HepG2 (cell line): ENCODE results near the gene CSTB. TPM values are rescaled to one million over a fixed set of nuclear protein-coding genes. Genes with fewer than 3 reads are reported as not detected.

Source experiments
- ATAC-seq: fragments of 200-7000 bp; cut with Tn5 transposase; 3 replicates; pipeline ENCODE4 v1.9.1; 2020; ENCODE audit warnings: mild to moderate bottlenecking, moderate library complexity
- BruUV-seq: library from RNA; stranded (reverse); fragments of 400-500 nt; replicated peaks from 2 replicates; lab custom pipeline; 2021; lab: Mats Ljungman, UMichigan
- CTCF ChIA-PET: fragments of 300-600 bp; formaldehyde crosslinking; extraction: SDS; loops from one replicate; lab custom pipeline; 2021; ENCODE audit warnings: low total read pairs, inconsistent platforms, low intra/inter-chr PET ratio; lab: Yijun Ruan, JAX
- POLR2A ChIA-PET: fragments of 350-600 bp; sonication (Branson Sonifier 250); formaldehyde crosslinking; loops from one replicate; lab custom pipeline; 2020; ENCODE audit warnings: antibody characterized with exemption, inconsistent platforms; lab: Yijun Ruan, JAX
- DNase-seq: peaks from one replicate; pipeline ENCODE4 v3.0.0-alpha.2; 2015; ENCODE audit warnings: low spot score
- FAIRE-seq: peaks from 3 replicates; lab custom pipeline; 2011; peaks lifted over from hg19 to GRCh38; lab: Jason Lieb, UNC
- H2AFZ ChIP-seq: one replicate; pipeline ENCODE4 v1.6.1; 2011; ENCODE audit warnings: low read length, inconsistent platforms
- H3K27ac ChIP-seq: fragments of 300-600 bp; 3 replicates; pipeline ENCODE4 v1.8.0; 2011; ENCODE audit warnings: mixed run types, mild to moderate bottlenecking, mixed read lengths, low read length, inconsistent platforms; ENCODE audit not compliant: insufficient read depth; ENCODE audit errors: extremely low read length
- H3K27me3 ChIP-seq, 2 experiments: fragments of 200-600 bp in 1 of 2; 2 replicates in 1 of 2; 3 replicates in 1 of 2; pipeline versions ENCODE4 v1.6.0 to v1.8.0; 2011; ENCODE audit warnings: low read length in 2 of 2, mild to moderate bottlenecking in 2 of 2, moderate library complexity in 2 of 2, inconsistent platforms in 1 of 2; ENCODE audit not compliant: insufficient read depth in 2 of 2, control insufficient read depth in 1 of 2
- H3K36me3 ChIP-seq, 2 experiments: fragments of 200-600 bp in 1 of 2; replicated peaks in 1 of 2; 2 replicates in 1 of 2; 3 replicates in 1 of 2; pipeline versions ENCODE4 v1.5.1 to v1.8.0; 2011; ENCODE audit warnings: low read length in 2 of 2, inconsistent platforms in 1 of 2; ENCODE audit not compliant: insufficient read depth in 2 of 2, control insufficient read depth in 1 of 2
- H3K4me1 ChIP-seq: 2 replicates; pipeline ENCODE4 v1.5.1; 2012; ENCODE audit warnings: low read length, inconsistent platforms; ENCODE audit not compliant: insufficient read depth
- H3K4me2 ChIP-seq: 2 replicates; pipeline ENCODE4 v1.6.0; 2011; ENCODE audit warnings: low read depth, low read length, inconsistent platforms
- H3K4me3 ChIP-seq, 3 experiments: fragments of 200-600 bp in 1 of 3; sonication (generic), shearing (Covaris generic) in 1 of 3; replicated peaks in 1 of 3; 2 replicates each; pipeline ENCODE4 v1.5.1; 2011 to 2016; ENCODE audit warnings: low read length in 3 of 3, inconsistent platforms in 2 of 3, low read depth in 2 of 3, mild to moderate bottlenecking in 2 of 3, control low read depth in 1 of 3, mixed read lengths in 1 of 3; ENCODE audit not compliant: insufficient read depth in 1 of 3
- H3K79me2 ChIP-seq: one replicate; pipeline ENCODE4 v1.6.1; 2011; ENCODE audit warnings: low read length, inconsistent platforms; ENCODE audit not compliant: insufficient read depth
- H3K9ac ChIP-seq: 2 replicates; pipeline ENCODE4 v1.6.0; 2011; ENCODE audit warnings: mild to moderate bottlenecking, low read depth, low read length, inconsistent platforms; ENCODE audit not compliant: insufficient read depth
- H3K9me3 ChIP-seq: 2 replicates; pipeline ENCODE4 v1.5.1; 2012; ENCODE audit warnings: mild to moderate bottlenecking, low read length
- H4K20me1 ChIP-seq: 2 replicates; pipeline ENCODE4 v1.6.0; 2011; ENCODE audit warnings: inconsistent platforms, mild to moderate bottlenecking, low read length, moderate library complexity; ENCODE audit not compliant: insufficient read depth
- AGO2 ChIP-seq: fragments of 200-400 bp; formaldehyde crosslinking; optimal IDR thresholded peaks from 2 replicates; pipeline ENCODE3; 2017; ENCODE audit warnings: mild to moderate bottlenecking, low read depth, low read length, moderate library complexity
- RBM22 ChIP-seq: fragments of 200-400 bp; formaldehyde crosslinking; optimal IDR thresholded peaks from 2 replicates; pipeline ENCODE3; 2017; ENCODE audit warnings: mild to moderate bottlenecking, low read length, moderate library complexity
- STAG1 ChIP-seq: sonication (generic); formaldehyde crosslinking; IDR thresholded peaks from 2 replicates; pipeline ENCODE4 v1.4.0; 2020; ENCODE audit warnings: missing genetic modification reagents
- ZBTB20 ChIP-seq: sonication (generic); formaldehyde crosslinking; IDR thresholded peaks from 2 replicates; pipeline ENCODE4 v1.8.1; 2023; ENCODE audit warnings: missing genetic modification reagents, low read depth, mild to moderate bottlenecking, borderline replicate concordance
- ZFP36 ChIP-seq: fragments of 150-350 bp; IDR thresholded peaks from 2 replicates; pipeline ENCODE4 v1.6.1; 2018; ENCODE audit warnings: borderline replicate concordance, low read length, low read depth; ENCODE audit not compliant: partially characterized antibody
- ZNF230 ChIP-seq: sonication (generic); formaldehyde crosslinking; IDR thresholded peaks from 2 replicates; pipeline ENCODE4 v1.4.0; 2020; ENCODE audit warnings: mild to moderate bottlenecking, missing genetic modification reagents
- ZNF615 ChIP-seq: sonication (generic); formaldehyde crosslinking; IDR thresholded peaks from 2 replicates; pipeline ENCODE4 v1.5.0; 2020; ENCODE audit warnings: mild to moderate bottlenecking, missing genetic modification reagents, borderline replicate concordance
- ZNF772 ChIP-seq: sonication (generic); formaldehyde crosslinking; IDR thresholded peaks from 2 replicates; pipeline ENCODE4 v1.5.0; 2020; ENCODE audit warnings: mild to moderate bottlenecking, missing genetic modification reagents
- ZNF782 ChIP-seq: sonication (generic); formaldehyde crosslinking; IDR thresholded peaks from 2 replicates; pipeline ENCODE4 v1.4.0; 2020; ENCODE audit warnings: missing genetic modification reagents, mild to moderate bottlenecking, borderline replicate concordance
- WGBS: methylation state at CpG from one replicate; pipeline ENCODE4 v1.1.6; 2017; ENCODE audit warnings: low lambda C conversion rate; 5-methylcytosine and 5-hydroxymethylcytosine counted together
- in situ Hi-C: cut with HindIII; loops from 2 replicates; pipeline ENCODE4 v1.10.0; 2017; ENCODE audit warnings: low pct_unique_long_range_greater_than_20kb; ENCODE audit not compliant: extremely low pct_ligation_motif_present
- intact Hi-C: fragments of 100-400 bp; cut with micrococcal nuclease; formaldehyde crosslinking; loops from one replicate; pipeline ENCODE4 v1.10.0; 2022; ENCODE audit not compliant: unreplicated experiment
- polyA plus RNA-seq, 8 experiments: library from polyadenylated mRNA; depleted of rRNA in 3 of 8; stranded (reverse) in 7 of 8; unstranded in 1 of 8; fragments of >200 nt; fragmentation: Illumina TruSeq in 4 of 8; extraction: Trizol in 4 of 8; gene quantifications; 2 replicates each; pipeline versions ENCODE4 v1.2.1 to v1.2.3, GENCODE V29; 2011 to 2016; ENCODE audit warnings: low read depth in 4 of 8, missing spikeins in 1 of 8, mixed read lengths in 1 of 8; ENCODE audit not compliant: insufficient read depth in 1 of 8
- total RNA-seq, 5 experiments: library from RNA; depleted of rRNA; stranded (reverse); fragments of >200 nt; fragmentation: Illumina TruSeq; extraction: Trizol; gene quantifications; 2 replicates each; pipeline ENCODE4 v1.2.3, GENCODE V29; 2016; ENCODE audit warnings: low read depth in 1 of 5
- TF ChIP-seq, protein P1 (sequence below): sonication (generic); formaldehyde crosslinking; IDR thresholded peaks from 2 replicates; pipeline ENCODE4 v1.4.0; 2020; ENCODE audit warnings: missing genetic modification reagents
- TF ChIP-seq, protein P2 (sequence below): sonication (generic); formaldehyde crosslinking; IDR thresholded peaks from 2 replicates; pipeline ENCODE4 v1.5.0; 2020; ENCODE audit warnings: mild to moderate bottlenecking, missing genetic modification reagents, moderate library complexity
- TF ChIP-seq, protein P3 (sequence below): sonication (generic); formaldehyde crosslinking; IDR thresholded peaks from 2 replicates; pipeline ENCODE4 v1.9.0; 2021; ENCODE audit warnings: missing genetic modification reagents, borderline replicate concordance

Gene CSTB
- total and polyA plus RNA-seq, 2 of the 13 experiments (the other 11 are each of a cell fraction or from before 2014, with no cell fraction given) = 11.7 to 94.1 TPM

DNA sequence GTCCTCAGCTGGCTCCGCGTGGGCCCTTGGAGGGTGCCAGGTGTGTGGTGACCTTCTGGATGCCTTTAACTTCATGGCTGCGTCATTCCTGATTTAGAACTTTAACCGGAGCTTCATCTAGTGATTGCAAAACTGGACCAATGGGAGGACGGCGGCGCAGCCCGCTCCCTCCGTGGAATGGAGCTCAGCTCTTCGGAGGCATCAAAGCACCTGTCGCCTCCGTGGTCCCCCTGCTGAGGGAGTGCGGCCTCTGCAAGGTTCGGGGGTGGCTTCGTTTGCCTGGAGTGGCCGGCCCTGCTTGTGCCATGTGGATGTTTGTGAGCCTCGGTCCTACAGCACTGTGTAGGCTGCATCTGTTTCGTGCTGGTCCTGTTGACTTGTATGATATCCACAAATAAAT, 14.2 kb downstream of the CSTB start:
- ChIA-PET CTCF (no interaction called here), POLR2A (no interaction called here)
- Histone ChIP-seq H2AFZ (no peak overlapping the region), H3K4me2 (no peak overlapping the region), H3K36me3 (peaks cover 4 to 14% of the 10 kb centered on the region in 2 experiments; a peak in 4 of 5 replicates), H3K9me3 (no peaks in the 10 kb centered on the region), H3K27ac (no peak overlapping the region), H3K4me3 (no peak overlapping the region), H3K4me1 (peaks cover 5% of the 10 kb centered on the region), H3K27me3 (no peaks in the 10 kb centered on the region), H4K20me1 (no peaks in the 10 kb centered on the region), H3K9ac (no peak overlapping the region), H3K79me2 (no peaks in the 10 kb centered on the region)
- no TSS peak for BruUV-seq
- no peak for FAIRE-seq
- ATAC-seq = no peak
- peak; percentile 20 for TF ChIP-seq AGO2
- TF ChIP-seq ZFP36 = no peak
- TF ChIP-seq ZNF772 (CRISPR knock-in tag) = no peak
- TF ChIP-seq ZNF615 (CRISPR knock-in tag) = no peak
- TF ChIP-seq ZNF782 = no peak
- TF ChIP-seq RBM22 = peak; percentile 1
- TF ChIP-seq ZBTB20 = no peak
- WGBS = 99% methylated on average over 18 of the region's 18 CpGs
- intact Hi-C loops (no loop called here), in situ Hi-C loops (no loop called here)
- DNase-seq = no peak

DNA sequence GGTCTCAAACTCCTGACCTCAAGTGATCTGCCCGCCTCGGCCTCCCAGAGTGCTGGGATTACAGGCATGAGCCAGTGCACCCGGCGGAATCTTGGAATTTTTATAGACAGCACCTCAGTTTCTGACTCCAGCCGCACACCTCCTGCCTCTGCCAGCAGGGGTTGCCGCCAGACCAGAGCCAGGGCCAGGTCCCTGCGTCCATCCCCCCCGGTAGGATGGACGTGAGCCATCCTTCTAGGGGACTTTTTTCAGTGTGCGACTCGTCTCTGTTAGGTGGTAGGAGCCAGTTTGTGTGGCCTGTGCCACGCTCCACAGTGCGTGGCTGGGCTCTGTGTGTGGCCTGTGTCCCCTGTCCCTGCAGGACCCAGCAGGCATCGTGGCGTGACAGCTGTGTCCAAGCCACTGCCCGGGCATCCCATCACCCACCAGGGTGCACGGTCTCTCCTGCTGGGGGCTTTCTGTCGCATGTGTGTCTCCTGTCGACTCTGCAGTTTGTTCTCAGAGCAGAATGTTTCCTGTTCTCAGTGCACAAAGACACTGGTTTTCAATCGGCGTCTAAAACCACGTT, 15.6 kb downstream of the CSTB start:
- no peak overlapping the region for H3K9ac ChIP-seq
- no peak for DNase-seq
- H3K36me3 ChIP-seq = peaks cover 14 to 28% of the 10 kb centered on the region in 2 experiments; a peak in 4 of 5 replicates
- no peaks in the 10 kb centered on the region for H3K4me1 ChIP-seq
- no peaks in the 10 kb centered on the region for H3K79me2 ChIP-seq
- TF ChIP-seq STAG1 (CRISPR knock-in tag) (peak; percentile 24), ZNF230 (CRISPR knock-in tag) (no peak)
- TF ChIP-seq, protein P1, sequence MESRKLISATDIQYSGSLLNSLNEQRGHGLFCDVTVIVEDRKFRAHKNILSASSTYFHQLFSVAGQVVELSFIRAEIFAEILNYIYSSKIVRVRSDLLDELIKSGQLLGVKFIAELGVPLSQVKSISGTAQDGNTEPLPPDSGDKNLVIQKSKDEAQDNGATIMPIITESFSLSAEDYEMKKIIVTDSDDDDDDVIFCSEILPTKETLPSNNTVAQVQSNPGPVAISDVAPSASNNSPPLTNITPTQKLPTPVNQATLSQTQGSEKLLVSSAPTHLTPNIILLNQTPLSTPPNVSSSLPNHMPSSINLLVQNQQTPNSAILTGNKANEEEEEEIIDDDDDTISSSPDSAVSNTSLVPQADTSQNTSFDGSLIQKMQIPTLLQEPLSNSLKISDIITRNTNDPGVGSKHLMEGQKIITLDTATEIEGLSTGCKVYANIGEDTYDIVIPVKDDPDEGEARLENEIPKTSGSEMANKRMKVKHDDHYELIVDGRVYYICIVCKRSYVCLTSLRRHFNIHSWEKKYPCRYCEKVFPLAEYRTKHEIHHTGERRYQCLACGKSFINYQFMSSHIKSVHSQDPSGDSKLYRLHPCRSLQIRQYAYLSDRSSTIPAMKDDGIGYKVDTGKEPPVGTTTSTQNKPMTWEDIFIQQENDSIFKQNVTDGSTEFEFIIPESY = peak; percentile 27; the same call in 1 of the 2 replicates
- TF ChIP-seq, protein P2, sequence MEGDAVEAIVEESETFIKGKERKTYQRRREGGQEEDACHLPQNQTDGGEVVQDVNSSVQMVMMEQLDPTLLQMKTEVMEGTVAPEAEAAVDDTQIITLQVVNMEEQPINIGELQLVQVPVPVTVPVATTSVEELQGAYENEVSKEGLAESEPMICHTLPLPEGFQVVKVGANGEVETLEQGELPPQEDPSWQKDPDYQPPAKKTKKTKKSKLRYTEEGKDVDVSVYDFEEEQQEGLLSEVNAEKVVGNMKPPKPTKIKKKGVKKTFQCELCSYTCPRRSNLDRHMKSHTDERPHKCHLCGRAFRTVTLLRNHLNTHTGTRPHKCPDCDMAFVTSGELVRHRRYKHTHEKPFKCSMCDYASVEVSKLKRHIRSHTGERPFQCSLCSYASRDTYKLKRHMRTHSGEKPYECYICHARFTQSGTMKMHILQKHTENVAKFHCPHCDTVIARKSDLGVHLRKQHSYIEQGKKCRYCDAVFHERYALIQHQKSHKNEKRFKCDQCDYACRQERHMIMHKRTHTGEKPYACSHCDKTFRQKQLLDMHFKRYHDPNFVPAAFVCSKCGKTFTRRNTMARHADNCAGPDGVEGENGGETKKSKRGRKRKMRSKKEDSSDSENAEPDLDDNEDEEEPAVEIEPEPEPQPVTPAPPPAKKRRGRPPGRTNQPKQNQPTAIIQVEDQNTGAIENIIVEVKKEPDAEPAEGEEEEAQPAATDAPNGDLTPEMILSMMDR = peak; percentile 24; the same call in 1 of the 2 replicates
- TF ChIP-seq, protein P3, sequence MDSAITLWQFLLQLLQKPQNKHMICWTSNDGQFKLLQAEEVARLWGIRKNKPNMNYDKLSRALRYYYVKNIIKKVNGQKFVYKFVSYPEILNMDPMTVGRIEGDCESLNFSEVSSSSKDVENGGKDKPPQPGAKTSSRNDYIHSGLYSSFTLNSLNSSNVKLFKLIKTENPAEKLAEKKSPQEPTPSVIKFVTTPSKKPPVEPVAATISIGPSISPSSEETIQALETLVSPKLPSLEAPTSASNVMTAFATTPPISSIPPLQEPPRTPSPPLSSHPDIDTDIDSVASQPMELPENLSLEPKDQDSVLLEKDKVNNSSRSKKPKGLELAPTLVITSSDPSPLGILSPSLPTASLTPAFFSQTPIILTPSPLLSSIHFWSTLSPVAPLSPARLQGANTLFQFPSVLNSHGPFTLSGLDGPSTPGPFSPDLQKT (CRISPR knock-in tag) = no peak
- TF ChIP-seq, all 625 proteins: peak for 3
- CTCF ChIA-PET = no interaction called here
- H3K9me3 ChIP-seq = no peaks in the 10 kb centered on the region
- H3K4me3 ChIP-seq = no peak overlapping the region
- no peak overlapping the region for H3K4me2 ChIP-seq
- in situ Hi-C loops (no loop called here), intact Hi-C loops (no loop called here)
- H3K27me3 ChIP-seq = no peaks in the 10 kb centered on the region
- POLR2A ChIA-PET = no interaction called here
- ATAC-seq = no peak
- FAIRE-seq = no peak
- 91% methylated on average over 20 of the region's 22 CpGs for WGBS
- H4K20me1 ChIP-seq = no peaks in the 10 kb centered on the region
- no TSS peak for BruUV-seq
- no peak overlapping the region for H3K27ac ChIP-seq
- no peak overlapping the region for H2AFZ ChIP-seq
